Activated gamma-delta T cell treated with anti-CD3 and anti-CD28 coated beads, Interleukin-2, amount 50 U/mL, for 16 hours (primary cell): ENCODE measurements around the gene OTULINL.
"Not testable (repeated sequence)": the region's sequence is repeated elsewhere in the genome, so short reads cannot be mapped to it uniquely, and the experiment has no call there.

Source experiments
- DNase-seq: peaks from one replicate; pipeline ENCODE4 v3.0.0-alpha.2; 2020; ENCODE audit warnings: low read depth

Gene OTULINL

GRCh38 chr5:14581106-14581890 is at the start of gene OTULINL:
TSS of gene OTULINL (plus strand) at chr5:14581792. CDS start at chr5:14581895, 103 bp downstream.
- peak; percentile 82 for DNase-seq

DNA sequence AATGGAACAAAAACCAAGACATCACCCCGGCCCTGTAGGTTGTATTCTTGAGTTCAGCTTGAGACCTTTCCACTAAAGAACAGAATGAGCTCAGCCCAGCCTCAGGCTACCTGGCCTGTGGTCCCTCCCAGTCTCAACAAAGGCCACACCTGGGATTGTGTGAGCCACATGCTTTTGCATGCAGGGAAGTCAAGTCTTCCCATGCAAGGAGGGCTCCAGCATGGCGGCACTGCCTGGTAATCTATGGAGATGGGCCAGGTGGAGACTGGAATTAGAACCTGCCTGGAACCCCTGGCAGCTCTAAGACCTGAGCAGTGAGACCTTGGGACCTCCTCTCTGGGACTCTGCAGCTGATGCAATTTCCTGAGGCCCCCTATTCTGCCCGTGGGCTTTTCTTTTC is 49.4 kb upstream of the OTULINL start:
- no peak for DNase-seq

- no peak for DNase-seq
Observed at GRCh38 chr5:14534773-14535172, 46.8 kb upstream of the OTULINL start.

DNA sequence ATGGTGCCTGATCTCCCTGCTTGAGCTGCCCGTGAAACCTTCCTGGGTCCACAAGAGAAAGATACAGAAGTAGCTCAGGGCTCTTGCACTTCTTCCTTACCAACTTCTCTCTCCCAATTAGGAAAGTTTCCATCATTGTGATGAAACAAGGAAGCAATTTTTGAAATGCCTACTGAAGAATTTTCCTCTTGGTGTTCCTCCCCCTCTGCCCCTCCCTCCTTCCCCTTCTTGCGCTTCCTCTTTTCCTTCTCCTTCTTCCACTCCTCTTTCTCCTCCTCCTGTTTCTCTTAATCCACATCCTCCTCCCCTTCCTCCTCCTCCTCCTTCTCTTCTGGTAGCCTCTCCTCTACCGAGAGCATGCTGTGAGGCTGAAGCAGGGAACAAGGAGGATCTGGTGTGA is 36.3 kb upstream of the OTULINL start:
- no peak for DNase-seq

DNA sequence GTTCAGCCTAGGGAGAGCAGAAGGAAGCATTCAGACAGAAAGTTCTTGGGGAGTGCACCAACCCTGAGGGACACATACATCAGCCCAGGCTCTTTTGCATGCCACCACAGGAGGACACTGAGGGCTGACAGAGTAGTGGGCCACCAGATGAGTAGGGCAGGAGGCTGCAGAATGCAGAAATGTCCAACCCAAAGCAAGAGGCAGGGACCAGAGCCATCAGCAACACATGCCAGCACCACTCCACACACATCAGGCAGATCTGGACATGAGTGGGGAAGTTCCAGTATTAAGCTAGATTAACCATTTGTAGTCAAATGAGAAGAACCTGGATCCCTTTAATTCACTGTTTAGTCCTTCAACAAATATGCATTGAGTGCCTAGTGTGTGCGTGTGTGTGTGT is 35.7 kb upstream of the OTULINL start:
- DNase-seq: no peak

DNA sequence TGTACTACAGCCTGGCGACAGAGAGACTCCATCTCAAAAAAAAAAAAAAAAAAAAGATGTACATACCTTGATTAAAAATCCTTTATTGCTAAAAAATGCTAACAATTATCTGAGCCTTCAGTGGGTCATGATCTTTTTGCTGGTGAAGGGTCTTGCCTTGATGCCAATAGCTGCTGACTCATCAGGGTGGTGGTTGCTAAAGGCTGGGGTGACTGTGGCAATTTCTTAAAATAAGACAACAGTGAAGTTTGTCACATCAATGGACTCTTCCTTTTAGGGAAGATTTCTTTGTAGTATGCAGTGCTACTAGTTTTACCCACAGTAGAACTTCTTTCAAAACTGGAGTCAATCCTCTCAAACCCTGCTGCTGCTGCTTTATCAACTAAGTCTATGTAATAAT is 33.9 kb upstream of the OTULINL start:
- DNase-seq: no peak

GRCh38 chr5:14551211-14551610 is 30.4 kb upstream of the OTULINL start:
- no peak for DNase-seq

GRCh38 chr5:14552017-14552416 is 29.6 kb upstream of the OTULINL start:
- DNase-seq: no peak

DNA sequence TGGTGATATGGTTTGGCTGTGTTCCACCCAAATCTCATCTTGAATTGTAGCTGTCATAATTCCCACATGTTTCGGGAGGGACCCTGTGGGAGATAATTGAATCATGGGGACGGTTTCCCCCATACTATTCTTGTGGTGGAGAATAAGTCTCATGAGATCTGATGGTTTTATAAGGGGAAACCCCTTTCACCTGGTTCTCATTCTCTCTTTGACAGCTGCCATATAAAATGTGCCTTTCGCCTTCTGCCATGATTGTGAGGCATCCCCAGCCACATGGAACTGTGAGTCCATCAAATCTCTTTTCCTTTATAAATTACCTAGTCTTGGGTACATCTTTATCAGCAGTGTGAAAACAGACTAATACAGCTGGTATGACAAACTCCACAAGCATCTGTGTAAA is 27.3 kb upstream of the OTULINL start:
- DNase-seq: not testable (repeated sequence)

DNA sequence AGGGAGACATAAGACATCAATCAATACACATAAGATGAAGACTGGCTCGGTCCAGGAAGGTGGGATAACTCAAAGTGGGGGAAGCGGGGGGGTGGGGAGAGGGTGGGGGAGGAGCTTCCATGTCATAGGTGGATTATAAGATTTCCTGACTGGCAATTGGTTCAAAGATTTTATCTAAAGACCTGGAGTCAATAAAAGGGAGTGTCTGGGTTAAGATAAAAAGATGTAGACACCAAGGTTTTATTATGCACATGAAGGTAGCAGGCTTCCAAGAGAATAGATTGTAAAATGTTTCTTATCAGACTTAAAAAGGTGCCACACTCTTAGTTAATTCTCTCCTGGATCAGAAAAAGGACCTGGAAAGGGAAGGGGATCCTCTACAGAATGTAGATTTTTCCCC is 25.6 kb upstream of the OTULINL start:
- no peak for DNase-seq

- no peak for DNase-seq
Observed at GRCh38 chr5:14557203-14557770, 24.3 kb upstream of the OTULINL start.

GRCh38 chr5:14557791-14558415 is 23.7 kb upstream of the OTULINL start:
- DNase-seq: no peak

DNA sequence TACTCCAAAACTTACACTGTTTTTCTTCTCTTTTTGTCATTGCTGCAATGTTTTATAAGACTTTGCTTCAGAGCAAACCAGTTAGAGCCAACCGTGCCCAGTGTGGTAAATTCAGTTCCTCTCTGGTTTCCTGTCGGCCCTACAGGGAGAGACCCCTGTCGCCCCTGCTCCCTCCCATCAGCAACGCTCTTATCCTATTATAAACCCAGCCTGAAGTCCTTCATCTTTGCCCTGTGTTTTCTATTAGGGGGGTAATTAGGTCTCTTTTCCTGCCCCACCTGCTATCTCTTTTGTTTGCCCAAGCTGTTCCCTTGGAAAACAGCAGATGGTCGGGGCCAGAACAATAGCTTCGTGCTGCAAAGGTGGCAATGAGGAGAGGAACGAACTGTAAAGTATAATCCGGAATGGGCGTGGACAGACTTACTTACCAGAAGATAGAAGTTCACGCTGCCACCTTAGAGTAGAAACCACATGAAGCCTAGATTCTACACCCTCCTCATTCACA is 21.4 kb upstream of the OTULINL start:
- DNase-seq: no peak

GRCh38 chr5:14561741-14562140 is 19.9 kb upstream of the OTULINL start:
- DNase-seq: no peak

DNA sequence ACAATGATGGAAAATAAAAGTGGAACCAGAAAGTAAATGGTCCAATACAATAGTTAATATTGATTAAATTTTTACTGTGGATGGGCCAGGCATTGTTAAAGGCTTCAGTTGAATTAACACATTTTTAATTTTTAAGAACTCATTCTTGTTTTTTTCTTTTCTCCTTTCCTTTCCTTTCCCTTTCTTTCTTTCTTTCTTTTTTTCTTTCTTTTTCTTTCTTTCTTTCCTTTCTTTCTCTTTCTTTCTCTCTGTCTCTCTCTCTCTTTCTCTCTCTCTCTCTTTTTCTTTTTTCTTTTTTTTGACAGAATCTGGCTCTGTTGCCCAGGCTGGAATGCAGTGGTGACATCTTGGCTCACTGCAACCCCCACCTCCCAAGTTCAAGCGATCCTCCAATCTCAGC is 13.3 kb upstream of the OTULINL start:
- DNase-seq: no peak

GRCh38 chr5:14569948-14570691 is 11.5 kb upstream of the OTULINL start:
- no peak for DNase-seq

GRCh38 chr5:14571901-14572300 is 9.7 kb upstream of the OTULINL start:
- no peak for DNase-seq

DNA sequence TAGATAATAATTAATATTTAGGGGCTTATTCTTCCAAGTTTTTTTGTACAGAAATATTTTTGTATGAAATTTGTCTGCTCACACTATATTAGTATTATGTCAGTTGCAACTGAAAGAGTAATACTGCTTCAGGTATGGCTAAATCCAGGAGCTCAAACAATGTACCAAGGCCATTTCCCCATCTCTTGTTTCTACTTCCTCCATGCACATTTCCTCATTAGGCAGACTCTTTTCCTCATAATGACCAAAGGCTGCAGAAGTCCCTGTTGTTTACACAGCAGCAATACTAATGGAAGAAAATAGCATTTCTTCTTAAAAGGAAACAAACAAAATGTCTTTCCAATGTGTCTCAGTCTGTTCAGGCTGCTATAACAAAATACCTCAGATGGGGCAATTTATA is 9.2 kb upstream of the OTULINL start:
- no peak for DNase-seq

- no peak for DNase-seq
Observed at GRCh38 chr5:14572836-14573235, 8.8 kb upstream of the OTULINL start.

DNA sequence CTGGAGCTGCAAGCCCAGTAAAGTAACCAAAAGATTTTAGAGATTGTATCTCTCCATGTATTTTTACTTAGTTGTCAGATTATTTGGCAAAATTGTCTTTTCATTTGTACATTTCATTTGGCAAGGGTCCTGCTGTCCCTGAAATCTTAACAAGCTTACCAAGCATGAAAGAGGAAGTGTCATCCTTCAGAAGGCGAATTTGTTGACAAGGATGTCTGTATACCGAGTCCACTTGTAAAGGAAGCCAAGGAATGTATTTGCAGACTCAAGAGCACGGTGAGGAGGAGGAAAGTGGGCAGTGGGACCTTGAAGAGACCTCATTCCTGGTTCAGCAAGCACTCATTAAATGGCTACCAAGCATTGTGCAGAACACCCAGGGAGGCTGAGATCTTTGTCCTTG is 7.5 kb upstream of the OTULINL start:
- no peak for DNase-seq

DNA sequence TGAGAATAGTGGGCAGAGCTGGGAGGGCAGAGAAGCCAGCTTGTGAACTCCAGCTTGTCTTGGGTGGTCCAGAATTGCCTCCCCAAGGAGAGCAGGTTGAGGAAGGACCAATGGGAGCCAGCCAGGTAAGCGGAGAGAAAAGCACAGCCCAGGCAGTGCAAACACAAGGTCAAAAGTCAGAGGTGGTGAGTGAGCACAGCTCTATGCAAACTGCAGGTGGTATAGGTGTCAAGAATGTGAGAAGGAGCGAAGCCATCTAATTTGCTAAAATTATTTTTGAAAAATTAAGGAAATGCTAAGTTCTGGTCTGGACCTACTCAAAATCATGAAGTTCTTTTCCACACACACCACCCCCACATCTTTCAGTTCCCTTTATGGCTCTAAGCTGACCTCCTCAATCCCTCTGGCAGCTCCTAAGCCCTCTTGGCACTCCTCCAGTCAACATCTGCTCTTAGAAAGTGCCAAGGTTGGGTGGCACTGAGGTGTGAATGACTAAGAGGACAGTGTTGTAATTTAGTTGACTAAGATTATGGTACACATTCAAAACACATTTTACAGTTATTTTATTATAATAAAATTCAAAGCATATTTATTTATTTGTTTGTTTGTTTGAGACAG is 6.6 kb upstream of the OTULINL start:
- DNase-seq: no peak

GRCh38 chr5:14576206-14576605 is 5.4 kb upstream of the OTULINL start:
- no peak for DNase-seq
